OCI-LY3 (cell line): ENCODE data around the gene CHURC1.

Source experiments
- H2AFZ ChIP-seq: fragments of 200-600, 300-600 bp; shearing (Covaris generic); 2 replicates; pipeline ENCODE4 v1.6.0; 2014; ENCODE audit warnings: antibody characterized with exemption, low read depth, low read length
- H3K27ac ChIP-seq: fragments of 200-600, 300-600 bp; sonication (generic); 2 replicates; pipeline ENCODE4 v1.5.1; 2014; ENCODE audit warnings: mild to moderate bottlenecking, low read length, moderate library complexity, mixed read lengths
- H3K27me3 ChIP-seq: fragments of 200-600, 300-600 bp; sonication (generic); 2 replicates; pipeline ENCODE4 v1.6.1; 2014; ENCODE audit warnings: low read depth, low read length, mixed read lengths
- H3K36me3 ChIP-seq: fragments of 200-600, 300-600 bp; sonication (generic); replicated peaks from 2 replicates; pipeline ENCODE3; 2014; ENCODE audit warnings: low read depth, low read length, mixed read lengths
- H3K4me1 ChIP-seq: fragments of 300-600, 200-600 bp; sonication (generic); 2 replicates; pipeline ENCODE4 v1.6.1; 2014; ENCODE audit warnings: low read length, mixed read lengths
- H3K4me2 ChIP-seq: fragments of 200-600, 300-600 bp; sonication (generic); 2 replicates; pipeline ENCODE4 v1.6.1; 2014; ENCODE audit warnings: low read length, mixed read lengths
- H3K4me3 ChIP-seq: fragments of 300-600, 200-600 bp; sonication (generic); 2 replicates; pipeline ENCODE4 v1.5.1; 2014; ENCODE audit warnings: antibody characterized with exemption, mild to moderate bottlenecking, low read length, moderate library complexity
- H3K79me2 ChIP-seq: fragments of 300-600, 200-600 bp; shearing (Covaris generic); 2 replicates; pipeline ENCODE4 v1.6.1; 2014; ENCODE audit warnings: mild to moderate bottlenecking, low read length, mixed read lengths
- H3K9ac ChIP-seq: fragments of 300-600, 200-600 bp; shearing (Covaris generic); 2 replicates; pipeline ENCODE4 v1.6.0; 2014; ENCODE audit warnings: mild to moderate bottlenecking, low read length, moderate library complexity
- H3K9me3 ChIP-seq: fragments of 200-600, 300-600 bp; shearing (Covaris generic); 2 replicates; pipeline ENCODE4 v1.6.1; 2014; ENCODE audit warnings: low read length, mixed read lengths; ENCODE audit not compliant: insufficient read depth
- H4K20me1 ChIP-seq: fragments of 200-600, 300-600 bp; sonication (generic); 2 replicates; pipeline ENCODE4 v1.6.1; 2016; ENCODE audit warnings: low read length, mixed read lengths; ENCODE audit not compliant: insufficient read depth
- CTCF ChIP-seq: fragments of 200-600, 300-600 bp; sonication (generic); IDR thresholded peaks from 2 replicates; pipeline ENCODE4 v1.5.1; 2014; ENCODE audit warnings: antibody characterized with exemption, low read length, low read depth
- EZH2phosphoT487 ChIP-seq: fragments of 200-600 bp; shearing (Covaris generic); IDR thresholded peaks from 2 replicates; pipeline ENCODE4 v1.6.1; 2018; ENCODE audit warnings: antibody characterized with exemption, mixed run types, low read depth

The CHURC1 gene

GRCh38 chr14:64928239-64929013, 14.2 kb downstream of the CHURC1 start:
- Histone ChIP-seq H2AFZ (no peak overlapping the region), H3K27me3 (no peaks in the 10 kb centered on the region), H4K20me1 (peaks cover 8% of the 10 kb centered on the region; the same call in 1 of the 2 replicates), H3K9ac (no peak overlapping the region), H3K27ac (no peak overlapping the region), H3K4me3 (no peak overlapping the region), H3K4me1 (no peaks in the 10 kb centered on the region), H3K9me3 (no peaks in the 10 kb centered on the region), H3K79me2 (no peaks in the 10 kb centered on the region), H3K4me2 (no peak overlapping the region), H3K36me3 (peaks cover 53% of the 10 kb centered on the region)
- TF ChIP-seq EZH2phosphoT487 = no peak
- no peak for TF ChIP-seq CTCF

GRCh38 chr14:64929014-64929359, 14.7 kb downstream of the CHURC1 start:
- H3K4me2 ChIP-seq = no peak overlapping the region
- H3K9ac ChIP-seq = no peak overlapping the region
- H3K4me1 ChIP-seq = no peaks in the 10 kb centered on the region
- no peaks in the 10 kb centered on the region for H3K79me2 ChIP-seq
- no peak overlapping the region for H3K27ac ChIP-seq
- H3K36me3 ChIP-seq = peaks cover 56% of the 10 kb centered on the region
- H3K27me3 ChIP-seq = no peaks in the 10 kb centered on the region
- H3K9me3 ChIP-seq = no peaks in the 10 kb centered on the region
- no peak for TF ChIP-seq EZH2phosphoT487
- peaks cover 8% of the 10 kb centered on the region; the same call in 1 of the 2 replicates for H4K20me1 ChIP-seq
- no peak overlapping the region for H2AFZ ChIP-seq
- no peak overlapping the region for H3K4me3 ChIP-seq

GRCh38 chr14:64930085-64930843, 16.0 kb downstream of the CHURC1 start:
- Histone ChIP-seq H3K9ac (no peak overlapping the region), H3K27me3 (no peaks in the 10 kb centered on the region), H2AFZ (no peak overlapping the region), H3K27ac (no peak overlapping the region), H4K20me1 (peaks cover 8% of the 10 kb centered on the region; the same call in 1 of the 2 replicates), H3K9me3 (no peaks in the 10 kb centered on the region), H3K79me2 (no peaks in the 10 kb centered on the region), H3K36me3 (peaks cover 43% of the 10 kb centered on the region), H3K4me2 (no peak overlapping the region), H3K4me1 (no peaks in the 10 kb centered on the region), H3K4me3 (no peak overlapping the region)
- TF ChIP-seq EZH2phosphoT487 = no peak
- no peak for TF ChIP-seq CTCF

- no peak overlapping the region for H3K9ac ChIP-seq
- TF ChIP-seq EZH2phosphoT487 = no peak
- no peak for TF ChIP-seq CTCF
- H3K27me3 ChIP-seq = no peaks in the 10 kb centered on the region
- peaks cover 8% of the 10 kb centered on the region; the same call in 1 of the 2 replicates for H4K20me1 ChIP-seq
- H3K9me3 ChIP-seq = no peaks in the 10 kb centered on the region
- H3K79me2 ChIP-seq = no peaks in the 10 kb centered on the region
- H2AFZ ChIP-seq = no peak overlapping the region
- no peak overlapping the region for H3K27ac ChIP-seq
- H3K36me3 ChIP-seq = peaks cover 42% of the 10 kb centered on the region
- H3K4me3 ChIP-seq = no peak overlapping the region
- H3K4me1 ChIP-seq = no peaks in the 10 kb centered on the region
- H3K4me2 ChIP-seq = no peak overlapping the region
Observed at GRCh38 chr14:64931123-64931522, 16.9 kb downstream of the CHURC1 start.
